Activated CD4-positive, alpha-beta T cell treated with anti-CD3 and anti-CD28 coated beads for 36 hours (primary cell): ENCODE data around the gene STX8. TPM values are rescaled to one million over a fixed set of nuclear protein-coding genes. Genes with fewer than 3 reads are reported as not detected.

Experiments
- ATAC-seq: fragments of 200-7000 bp; cut with Tn5 transposase; one replicate; pipeline ENCODE4 v1.10.0; 2021; ENCODE audit warnings: mild to moderate bottlenecking, moderate library complexity
- CTCF ChIA-PET: fragments of 350-600 bp; sonication (Branson Sonifier 250); formaldehyde crosslinking; loops from one replicate; lab custom pipeline; 2021; ENCODE audit warnings: antibody characterized with exemption; lab: Charles Lee
- POLR2A ChIA-PET: fragments of 350-600 bp; sonication (Branson Sonifier 250); formaldehyde crosslinking; loops from one replicate; lab custom pipeline; 2021; ENCODE audit warnings: antibody characterized with exemption, inconsistent platforms; lab: Charles Lee
- DNase-seq: peaks from one replicate; pipeline ENCODE4 v3.0.0-alpha.2; 2020
- H3K27ac Mint-ChIP-seq: one replicate; pipeline ENCODE4 v1.8.0; 2021; ENCODE audit warnings: mixed read lengths
- H3K27me3 Mint-ChIP-seq: one replicate; pipeline ENCODE4 v1.8.0; 2021; ENCODE audit warnings: mixed read lengths
- H3K36me3 Mint-ChIP-seq: one replicate; pipeline ENCODE4 v1.8.0; 2021; ENCODE audit warnings: low read depth, mixed read lengths
- H3K4me1 Mint-ChIP-seq: one replicate; pipeline ENCODE4 v1.8.0; 2021; ENCODE audit warnings: mixed read lengths
- H3K4me3 Mint-ChIP-seq: one replicate; pipeline ENCODE4 v1.8.0; 2021; ENCODE audit warnings: mild to moderate bottlenecking, moderate library complexity, mixed read lengths
- H3K9me3 Mint-ChIP-seq: one replicate; pipeline ENCODE4 v1.8.0; 2021; ENCODE audit warnings: low read depth, mixed read lengths
- intact Hi-C, 2 experiments: fragments of 100-400 bp; cut with DNase I in 1 of 2; cut with micrococcal nuclease in 1 of 2; formaldehyde crosslinking; loops; one replicate each; pipeline versions ENCODE4 v1.14.2 to v1.15.1; 2022 to 2024; cut with DNase I, micrococcal nuclease
- total RNA-seq, 2 experiments: library from RNA; stranded (reverse); gene quantifications; one replicate each; pipeline ENCODE4 v1.2.3, GENCODE V29; 2021

The STX8 gene
- total RNA-seq, 2 experiments from 2014 or later: 65.7 to 87.7 TPM

- peaks cover 2% of the 10 kb centered on the region for H3K9me3 Mint-ChIP-seq
- POLR2A ChIA-PET: no interaction called here
- H3K4me3 Mint-ChIP-seq: no peak overlapping the region
- H3K36me3 Mint-ChIP-seq: no peaks in the 10 kb centered on the region
- no peak overlapping the region for H3K27ac Mint-ChIP-seq
- CTCF ChIA-PET: no interaction called here
- peaks cover 8% of the 10 kb centered on the region for H3K4me1 Mint-ChIP-seq
- DNase-seq (no peak), ATAC-seq (no peak)
- no peaks in the 10 kb centered on the region for H3K27me3 Mint-ChIP-seq
- intact Hi-C loops: no loop called here
These were observed 344.0 kb downstream of the STX8 start for GRCh38 chr17:9231449-9232154.

GRCh38 chr17:9230861-9231260 is 344.8 kb downstream of the STX8 start:
- DNase-seq (no peak), ATAC-seq (no peak)
- peaks cover 10% of the 10 kb centered on the region for H3K4me1 Mint-ChIP-seq
- POLR2A ChIA-PET: no interaction called here
- H3K27me3 Mint-ChIP-seq: no peaks in the 10 kb centered on the region
- no peaks in the 10 kb centered on the region for H3K36me3 Mint-ChIP-seq
- no peak overlapping the region for H3K27ac Mint-ChIP-seq
- intact Hi-C loops: no loop called here
- CTCF ChIA-PET: interaction anchor here (0.6 kb wide), 1 partner anchor 15 kb away, joined by 3 read pairs; no protein-coding TSS in a partner anchor
- H3K9me3 Mint-ChIP-seq: peaks cover 2% of the 10 kb centered on the region
- no peak overlapping the region for H3K4me3 Mint-ChIP-seq

GRCh38 chr17:9230346-9230745 is 345.3 kb downstream of the STX8 start:
- CTCF ChIA-PET: interaction anchor here (0.6 kb wide), 1 partner anchor 14 kb away, joined by 3 read pairs; no protein-coding TSS in a partner anchor

GRCh38 chr17:9229826-9230201 is 345.8 kb downstream of the STX8 start:
- H3K27me3 Mint-ChIP-seq: no peaks in the 10 kb centered on the region
- no peaks in the 10 kb centered on the region for H3K36me3 Mint-ChIP-seq
- H3K4me1 Mint-ChIP-seq: peaks cover 2% of the 10 kb centered on the region
- no peak for DNase-seq
- CTCF ChIA-PET: no interaction called here
- H3K27ac Mint-ChIP-seq: peak overlapping the region; percentile 7
- ATAC-seq: no peak
- H3K4me3 Mint-ChIP-seq: no peak overlapping the region
- POLR2A ChIA-PET: no interaction called here
- H3K9me3 Mint-ChIP-seq: no peaks in the 10 kb centered on the region
- intact Hi-C loops: loop anchor here in 1 of 2 experiments (2.0 kb wide), 1 partner anchor 45 kb away; no protein-coding TSS in a partner anchor

More at GRCh38 chr17:9230346-9230745, 345.3 kb downstream of the STX8 start:
- no peaks in the 10 kb centered on the region for H3K36me3 Mint-ChIP-seq
- no peak overlapping the region for H3K27ac Mint-ChIP-seq
- intact Hi-C loops: no loop called here
- ATAC-seq: no peak
- POLR2A ChIA-PET: no interaction called here
- H3K27me3 Mint-ChIP-seq: no peaks in the 10 kb centered on the region
- H3K4me1 Mint-ChIP-seq: peaks cover 5% of the 10 kb centered on the region
- H3K9me3 Mint-ChIP-seq: peaks cover 2% of the 10 kb centered on the region
- no peak for DNase-seq
- no peak overlapping the region for H3K4me3 Mint-ChIP-seq

- ChIA-PET POLR2A (no interaction called here), CTCF (no interaction called here)
- Mint-ChIP-seq H3K27ac (peak overlapping the region; percentile 7), H3K4me3 (no peak overlapping the region), H3K36me3 (no peaks in the 10 kb centered on the region), H3K4me1 (peaks cover 2% of the 10 kb centered on the region), H3K27me3 (no peaks in the 10 kb centered on the region), H3K9me3 (no peaks in the 10 kb centered on the region)
- DNase-seq: no peak
- intact Hi-C loops: loop anchor here in 1 of 2 experiments (2.0 kb wide), 1 partner anchor 46 kb away; no protein-coding TSS in a partner anchor
- no peak for ATAC-seq
These were observed 346.3 kb downstream of the STX8 start for GRCh38 chr17:9229160-9229825.

- no peak overlapping the region for H3K27ac Mint-ChIP-seq
- H3K36me3 Mint-ChIP-seq: no peaks in the 10 kb centered on the region
- ChIA-PET CTCF (interaction anchor here (0.8 to 1.2 kb wide), 2 partner anchors 11 to 45 kb away, joined by 3 to 6 read pairs; no protein-coding TSS in a partner anchor), POLR2A (interaction anchor here (0.8 kb wide), 1 partner anchor 24 kb away, joined by 3 read pairs; no protein-coding TSS in a partner anchor)
- H3K4me1 Mint-ChIP-seq: peaks cover 2% of the 10 kb centered on the region
- H3K27me3 Mint-ChIP-seq: no peaks in the 10 kb centered on the region
- no peaks in the 10 kb centered on the region for H3K9me3 Mint-ChIP-seq
- ATAC-seq (peak; percentile 67), DNase-seq (peak; percentile 26)
- no peak overlapping the region for H3K4me3 Mint-ChIP-seq
- intact Hi-C loops: loop anchor here (1.0 to 2.0 kb wide), 2 partner anchors 46 to 62 kb away; no protein-coding TSS in a partner anchor
These were observed 347.0 kb downstream of the STX8 start for GRCh38 chr17:9228408-9229159.

DNA sequence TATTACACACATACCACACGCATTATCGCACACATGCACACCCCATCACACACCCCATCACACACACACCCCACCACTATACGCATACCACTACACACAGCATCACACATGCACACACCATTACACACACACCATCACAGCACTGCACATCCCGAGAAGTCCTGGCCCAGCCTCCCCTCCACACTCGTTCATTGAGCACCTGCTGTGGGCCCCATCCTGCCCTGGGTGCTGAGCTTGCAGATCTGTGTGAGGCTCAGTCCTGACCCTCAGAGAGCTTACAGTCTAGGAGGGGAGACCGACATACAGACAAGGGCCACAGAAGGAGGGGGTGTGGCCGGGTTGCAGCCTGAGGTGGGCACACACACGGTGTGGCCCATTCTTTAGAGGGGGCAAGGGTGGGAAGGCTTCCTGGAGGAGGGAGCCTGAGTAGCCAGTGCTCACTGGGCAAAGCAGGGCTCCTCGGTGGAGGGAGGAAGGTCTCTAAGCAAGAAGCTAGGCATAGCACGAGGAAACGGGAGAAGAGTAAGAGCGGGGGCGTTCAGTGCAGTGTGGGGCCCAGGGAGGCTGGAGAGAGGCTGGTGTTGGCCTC is 347.7 kb downstream of the STX8 start:
- peak; percentile 14 for ATAC-seq
- no peaks in the 10 kb centered on the region for H3K27me3 Mint-ChIP-seq
- intact Hi-C loops: loop anchor here (1.0 to 2.0 kb wide), 2 partner anchors 47 to 62 kb away; no protein-coding TSS in a partner anchor
- no peak for DNase-seq
- ChIA-PET CTCF (interaction anchor here (0.8 to 1.2 kb wide), 2 partner anchors 12 to 46 kb away, joined by 3 to 6 read pairs; no protein-coding TSS in a partner anchor), POLR2A (interaction anchor here (0.8 kb wide), 1 partner anchor 25 kb away, joined by 3 read pairs; no protein-coding TSS in a partner anchor)
- H3K4me1 Mint-ChIP-seq: peaks cover 2% of the 10 kb centered on the region
- H3K36me3 Mint-ChIP-seq: no peaks in the 10 kb centered on the region
- no peaks in the 10 kb centered on the region for H3K9me3 Mint-ChIP-seq
- H3K4me3 Mint-ChIP-seq: no peak overlapping the region
- H3K27ac Mint-ChIP-seq: no peak overlapping the region

GRCh38 chr17:9226794-9227135 is 348.9 kb downstream of the STX8 start:
- H3K9me3 Mint-ChIP-seq: no peaks in the 10 kb centered on the region
- no peak overlapping the region for H3K4me3 Mint-ChIP-seq
- H3K27me3 Mint-ChIP-seq: no peaks in the 10 kb centered on the region
- no peaks in the 10 kb centered on the region for H3K36me3 Mint-ChIP-seq
- H3K4me1 Mint-ChIP-seq: peaks cover 2% of the 10 kb centered on the region
- no peak overlapping the region for H3K27ac Mint-ChIP-seq
- ChIA-PET CTCF (interaction anchor here (0.6 to 2.0 kb wide), 2 partner anchors 31 to 64 kb away, joined by 3 to 7 read pairs; no protein-coding TSS in a partner anchor), POLR2A (no interaction called here)
- intact Hi-C loops: no loop called here
- DNase-seq (peak; percentile 80), ATAC-seq (peak; percentile 51)

- ATAC-seq: peak; percentile 8
- ChIA-PET CTCF (interaction anchor here (0.6 to 2.0 kb wide), 2 partner anchors 32 to 65 kb away, joined by 3 to 7 read pairs; no protein-coding TSS in a partner anchor), POLR2A (interaction anchor here (0.7 kb wide), 1 partner anchor 151 kb away, joined by 4 read pairs; no protein-coding TSS in a partner anchor)
- intact Hi-C loops: no loop called here
- Mint-ChIP-seq H3K4me3 (no peak overlapping the region), H3K4me1 (peaks cover 2% of the 10 kb centered on the region), H3K9me3 (no peaks in the 10 kb centered on the region), H3K36me3 (no peaks in the 10 kb centered on the region), H3K27me3 (no peaks in the 10 kb centered on the region), H3K27ac (no peak overlapping the region)
- DNase-seq: no peak
These were observed 349.4 kb downstream of the STX8 start for GRCh38 chr17:9226130-9226793.

DNA sequence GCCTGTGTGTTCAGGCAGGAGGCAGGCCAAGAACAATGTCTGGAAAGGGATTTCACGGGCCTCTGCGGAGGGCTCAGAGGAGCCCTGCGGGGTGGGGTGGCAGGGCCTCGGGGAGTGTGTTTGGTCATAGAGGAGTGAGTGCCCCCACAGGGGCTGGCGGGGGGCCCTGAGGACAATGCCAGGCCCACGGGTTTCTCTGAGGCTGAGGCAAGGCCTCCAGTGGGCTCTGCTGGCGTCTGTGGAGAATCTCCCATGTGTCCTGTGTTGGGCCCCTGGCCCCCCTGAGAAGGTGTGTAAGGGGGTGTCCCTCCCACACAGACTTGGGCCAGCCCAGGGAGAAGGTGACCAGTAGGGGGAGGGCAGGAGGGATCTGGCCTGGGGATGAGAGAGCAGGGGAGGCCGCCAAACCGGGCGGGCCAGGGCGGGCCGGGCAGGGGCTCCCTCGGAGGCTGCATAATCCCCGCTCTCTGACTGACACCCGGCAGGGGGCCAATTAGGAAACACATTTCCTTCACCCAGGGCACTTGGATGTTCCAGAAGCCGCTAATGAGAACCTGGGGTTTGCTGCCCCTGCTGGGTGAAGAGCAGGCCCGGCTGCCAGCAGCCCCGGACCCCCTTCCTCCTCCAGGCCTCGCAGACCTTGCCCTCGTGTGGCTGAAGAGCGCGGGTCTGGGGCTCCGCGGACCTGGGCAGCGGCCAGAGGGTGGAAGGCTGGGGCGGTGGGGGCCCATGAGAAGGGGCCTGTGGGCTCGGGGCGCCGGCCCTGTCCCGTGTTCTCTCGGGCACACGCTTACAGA is 350.1 kb downstream of the STX8 start:
- no peaks in the 10 kb centered on the region for H3K9me3 Mint-ChIP-seq
- intact Hi-C loops: no loop called here
- H3K27me3 Mint-ChIP-seq: no peaks in the 10 kb centered on the region
- ChIA-PET POLR2A (interaction anchor here (0.7 kb wide), 1 partner anchor 152 kb away, joined by 4 read pairs; no protein-coding TSS in a partner anchor), CTCF (interaction anchor here (0.7 to 2.0 kb wide), 2 partner anchors 37 to 66 kb away, joined by 4 to 7 read pairs; no protein-coding TSS in a partner anchor)
- H3K27ac Mint-ChIP-seq: no peak overlapping the region
- H3K36me3 Mint-ChIP-seq: no peaks in the 10 kb centered on the region
- H3K4me1 Mint-ChIP-seq: peaks cover 2% of the 10 kb centered on the region
- no peak overlapping the region for H3K4me3 Mint-ChIP-seq
- DNase-seq: no peak
- no peak for ATAC-seq
